RWPE1 (cell line): ENCODE measurements around the gene TBXT.

Source experiments
- CTCF ChIA-PET: fragments of 350-600 bp; sonication (Branson Sonifier 250); formaldehyde crosslinking; extraction: SDS; loops from one replicate; lab custom pipeline; 2021; lab: Yijun Ruan, JAX
- POLR2A ChIA-PET: fragments of 400-600 bp; formaldehyde crosslinking; extraction: SDS; loops from one replicate; lab custom pipeline; 2020; ENCODE audit warnings: antibody characterized with exemption; ENCODE audit not compliant: low non-redundant PET; lab: Yijun Ruan, JAX
- DNase-seq: peaks from one replicate; pipeline ENCODE4 v3.0.0; 2012; ENCODE audit warnings: low spot score
- H3K27ac ChIP-seq: fragments of 450-650 bp; 2 replicates; pipeline ENCODE4 v1.5.1; 2017
- TF ChIP-seq, protein P1 (sequence below): fragments of 450-650 bp; conservative IDR thresholded peaks from 2 replicates; pipeline ENCODE4 v1.5.1; 2017; ENCODE audit warnings: low read depth, mild to moderate bottlenecking

TBXT gene

DNA sequence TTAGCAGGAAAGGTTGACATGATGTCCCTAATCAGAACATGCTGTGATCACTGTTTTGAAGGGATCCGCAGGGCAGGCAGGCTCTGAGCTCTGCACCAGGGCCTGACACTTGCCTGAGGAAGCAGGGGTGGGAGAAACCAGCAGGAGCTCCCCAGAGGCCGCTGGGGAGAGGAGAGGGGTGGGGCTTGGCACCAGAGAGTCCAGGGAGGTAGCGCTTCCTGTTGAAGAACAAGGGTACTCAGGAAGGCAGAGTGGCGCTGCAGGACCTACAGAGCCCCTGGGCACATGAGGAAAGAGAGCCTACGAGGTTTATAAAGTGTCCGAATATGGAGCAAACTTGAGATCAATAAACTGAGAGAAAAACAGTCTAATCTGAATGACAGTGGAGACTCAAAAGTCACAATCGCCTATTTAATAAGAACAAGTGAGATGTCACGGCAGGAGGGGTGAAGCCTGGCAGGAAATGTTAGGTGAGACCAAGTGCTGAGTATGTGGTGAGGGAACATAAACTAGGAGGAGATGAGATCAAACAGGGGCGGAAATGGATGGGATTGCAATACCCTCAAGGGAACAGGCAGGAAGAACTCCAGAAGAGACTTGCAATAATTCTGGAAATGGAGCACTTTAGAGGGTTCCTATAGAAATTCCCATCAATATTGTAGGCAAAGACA is 5.8 kb upstream of the TBXT start:
- no peak for DNase-seq
- POLR2A ChIA-PET = no interaction called here
- CTCF ChIA-PET = no interaction called here
- TF ChIP-seq, protein P1, sequence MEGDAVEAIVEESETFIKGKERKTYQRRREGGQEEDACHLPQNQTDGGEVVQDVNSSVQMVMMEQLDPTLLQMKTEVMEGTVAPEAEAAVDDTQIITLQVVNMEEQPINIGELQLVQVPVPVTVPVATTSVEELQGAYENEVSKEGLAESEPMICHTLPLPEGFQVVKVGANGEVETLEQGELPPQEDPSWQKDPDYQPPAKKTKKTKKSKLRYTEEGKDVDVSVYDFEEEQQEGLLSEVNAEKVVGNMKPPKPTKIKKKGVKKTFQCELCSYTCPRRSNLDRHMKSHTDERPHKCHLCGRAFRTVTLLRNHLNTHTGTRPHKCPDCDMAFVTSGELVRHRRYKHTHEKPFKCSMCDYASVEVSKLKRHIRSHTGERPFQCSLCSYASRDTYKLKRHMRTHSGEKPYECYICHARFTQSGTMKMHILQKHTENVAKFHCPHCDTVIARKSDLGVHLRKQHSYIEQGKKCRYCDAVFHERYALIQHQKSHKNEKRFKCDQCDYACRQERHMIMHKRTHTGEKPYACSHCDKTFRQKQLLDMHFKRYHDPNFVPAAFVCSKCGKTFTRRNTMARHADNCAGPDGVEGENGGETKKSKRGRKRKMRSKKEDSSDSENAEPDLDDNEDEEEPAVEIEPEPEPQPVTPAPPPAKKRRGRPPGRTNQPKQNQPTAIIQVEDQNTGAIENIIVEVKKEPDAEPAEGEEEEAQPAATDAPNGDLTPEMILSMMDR = no peak
- H3K27ac ChIP-seq = no peak overlapping the region

DNA sequence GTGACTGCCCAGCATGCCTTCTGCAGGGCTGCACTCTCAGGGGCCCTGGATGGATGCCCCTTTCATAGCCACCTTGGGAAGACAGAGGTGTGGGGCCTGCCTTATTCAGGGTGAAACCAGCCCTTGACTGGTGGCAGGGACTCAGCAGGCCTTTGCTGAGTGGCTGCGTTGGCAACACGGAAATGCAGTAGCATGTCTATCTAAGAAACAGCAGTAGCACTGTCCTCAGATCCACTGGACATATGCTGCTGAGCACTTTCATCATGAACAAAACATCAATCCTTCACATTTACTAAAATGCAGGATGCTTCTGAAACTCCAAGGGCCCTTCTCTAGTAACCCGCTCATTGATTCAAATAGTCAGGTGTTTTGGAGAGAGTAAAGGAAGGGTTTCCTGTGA is 4.9 kb upstream of the TBXT start:
- DNase-seq = no peak
- no peak overlapping the region for H3K27ac ChIP-seq
- ChIA-PET CTCF (no interaction called here), POLR2A (no interaction called here)
- TF ChIP-seq, protein P1 = no peak

DNA sequence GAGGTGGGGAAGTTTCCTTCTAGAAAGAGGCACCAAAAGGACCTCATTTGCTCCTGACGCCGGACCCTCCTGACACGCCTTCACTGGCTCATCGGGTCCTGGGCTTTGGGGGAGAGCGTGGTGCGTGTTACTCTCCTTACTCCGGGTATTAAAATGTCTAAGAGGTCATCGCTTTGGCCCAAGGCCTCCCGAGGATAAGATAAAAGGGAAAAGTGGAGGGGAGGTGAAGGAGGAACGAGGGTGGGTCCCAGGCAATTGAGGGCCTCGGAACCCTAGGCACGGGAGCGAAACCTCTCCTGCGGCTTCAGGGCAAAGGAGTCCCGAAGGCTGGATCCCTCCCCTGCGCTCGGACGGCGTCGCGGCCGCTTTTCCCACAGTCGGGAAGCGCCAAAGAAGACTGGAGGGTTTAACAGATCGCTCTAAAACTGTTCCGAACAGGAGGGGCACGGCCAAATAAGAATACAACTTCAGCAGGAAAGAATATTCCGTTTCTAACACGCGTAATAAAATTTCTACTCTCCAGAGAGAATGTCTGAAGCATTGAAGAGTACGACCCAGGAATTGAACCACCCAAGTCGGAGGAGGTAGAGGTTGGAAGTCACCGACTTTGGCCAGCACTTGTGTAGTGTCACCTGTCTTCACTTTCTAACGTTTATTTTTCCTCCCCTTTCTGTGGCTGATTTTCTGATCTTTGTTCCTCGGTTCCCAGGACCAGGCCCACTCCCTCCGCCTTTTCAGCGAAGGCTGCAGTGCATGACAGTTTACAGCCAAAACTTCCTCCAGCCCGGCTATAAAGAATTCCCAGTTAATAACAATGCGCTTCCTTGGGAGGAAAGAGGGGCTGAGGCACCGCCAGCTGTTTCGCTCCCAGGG is 2.1 kb upstream of the TBXT start:
- ChIA-PET CTCF (no interaction called here), POLR2A (no interaction called here)
- DNase-seq = no peak
- TF ChIP-seq, protein P1 = no peak
- H3K27ac ChIP-seq = no peak overlapping the region

DNA sequence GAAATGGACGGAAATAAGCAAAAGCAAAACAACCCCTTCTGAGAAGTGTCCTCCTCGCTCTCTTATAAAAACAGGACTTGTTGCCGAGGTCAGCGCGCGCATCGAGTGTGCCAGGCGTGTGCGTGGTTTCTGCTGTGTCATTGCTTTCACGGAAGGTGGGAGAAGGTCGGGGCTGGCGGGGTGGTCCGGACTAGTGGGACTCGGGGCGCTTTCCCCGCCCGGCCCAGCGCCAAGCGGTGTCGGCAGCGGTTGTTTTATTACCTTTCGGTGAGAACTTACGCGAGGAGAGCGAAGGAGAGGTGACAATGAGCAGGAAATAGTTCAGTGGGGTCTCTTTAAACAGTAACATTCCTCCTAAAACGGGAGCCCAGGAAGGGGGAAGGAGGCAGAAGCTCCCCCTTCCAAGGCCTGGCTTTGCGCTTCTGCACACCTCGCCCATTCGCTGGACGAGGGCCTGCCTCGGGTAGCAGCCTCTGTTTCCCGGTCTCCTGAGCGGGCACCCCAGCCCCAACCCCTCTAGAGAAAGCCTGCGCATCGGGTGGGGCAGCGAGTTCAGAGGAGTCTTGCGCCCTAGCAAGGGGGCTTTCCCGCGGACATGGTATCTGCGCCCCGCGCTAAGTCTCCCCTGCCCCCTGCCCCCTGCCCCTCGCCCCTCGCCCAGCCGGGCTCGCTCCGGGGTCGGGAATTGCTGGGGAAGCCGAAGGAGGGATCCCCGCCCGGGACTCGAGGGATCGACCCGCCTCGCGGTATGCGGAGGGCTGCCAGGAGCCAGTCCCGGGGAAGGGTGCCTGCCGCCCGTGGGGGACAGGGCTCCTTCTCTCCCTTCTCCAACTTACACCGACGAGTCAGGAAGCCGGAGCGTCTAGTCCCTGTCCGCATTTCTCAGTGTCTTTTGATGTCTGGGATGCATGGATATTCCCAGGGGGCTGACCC is 1.2 kb upstream of the TBXT start:
- no peak for DNase-seq
- ChIA-PET CTCF (no interaction called here), POLR2A (no interaction called here)
- TF ChIP-seq, protein P1 = no peak
- H3K27ac ChIP-seq = no peak overlapping the region

DNA sequence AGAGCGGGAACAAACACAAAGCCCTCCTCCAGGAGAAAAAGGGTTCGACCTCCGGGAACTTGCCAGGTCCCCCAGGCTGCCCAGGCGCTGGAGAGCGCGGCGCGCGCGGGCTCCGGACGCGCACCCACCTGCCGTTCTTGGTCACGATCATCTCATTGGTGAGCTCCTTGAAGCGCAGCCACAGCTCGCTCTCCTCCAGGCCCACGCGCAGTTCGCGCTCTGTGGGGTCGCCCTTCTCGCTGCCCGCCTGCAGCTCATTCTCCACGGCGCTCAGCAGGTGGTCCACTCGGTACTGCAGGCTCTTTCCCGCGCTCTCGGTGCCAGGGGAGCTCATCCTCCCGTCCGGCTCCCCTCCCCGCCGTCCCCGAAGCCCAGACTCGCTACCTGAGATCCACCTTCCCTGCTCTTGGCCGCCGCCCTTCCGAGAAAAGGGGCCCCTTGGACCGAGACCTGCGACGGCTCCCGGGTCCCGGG is 356 bp downstream of the TBXT start:
- CTCF ChIA-PET = no interaction called here

More for the DNA sequence above, 356 bp downstream of the TBXT start:
- H3K27ac ChIP-seq = no peak overlapping the region
- DNase-seq = no peak
- POLR2A ChIA-PET = no interaction called here
- TF ChIP-seq, protein P1 = no peak
